Inflammatory macrophage treated with lipopolysaccharide for 4 hours (primary cell): Measurements from ENCODE around the gene UBE2I.

Source experiments
- DNase-seq: peaks from one replicate; pipeline ENCODE4 v3.0.0-alpha.2; 2020

UBE2I gene

GRCh38 chr16:1330931-1331711 is 21.7 kb downstream of the UBE2I start:
- DNase-seq, result no peak

GRCh38 chr16:1331712-1332617 is 22.5 kb downstream of the UBE2I start:
- DNase-seq, result peak; percentile 33

- DNase-seq, result no peak
Observed at GRCh38 chr16:1332618-1333148, 23.2 kb downstream of the UBE2I start.

- DNase-seq, result peak; percentile 56
Observed at GRCh38 chr16:1333149-1333812, 23.8 kb downstream of the UBE2I start, which contains the start of gene BAIAP3. BAIAP3 (plus strand) TSS chr16:1333645; CDS start chr16:1338550, 4,905 bp downstream.

GRCh38 chr16:1333854-1334700 is 24.6 kb downstream of the UBE2I start:
- no peak for DNase-seq

GRCh38 chr16:1334739-1335138 is 25.3 kb downstream of the UBE2I start:
- no peak for DNase-seq

GRCh38 chr16:1335211-1335971 is 26.0 kb downstream of the UBE2I start:
- DNase-seq, result no peak

- DNase-seq, result no peak
Observed at GRCh38 chr16:1335996-1336395, 26.6 kb downstream of the UBE2I start.

- no peak for DNase-seq
Observed at GRCh38 chr16:1336619-1337018, 27.2 kb downstream of the UBE2I start.

GRCh38 chr16:1337486-1337885 is 28.1 kb downstream of the UBE2I start:
- no peak for DNase-seq

- DNase-seq, result no peak
Observed at GRCh38 chr16:1338119-1338730, 28.8 kb downstream of the UBE2I start.

- DNase-seq, result no peak
Observed at GRCh38 chr16:1338855-1339675, 29.6 kb downstream of the UBE2I start.

GRCh38 chr16:1340730-1341494 is 31.5 kb downstream of the UBE2I start:
- DNase-seq, result no peak

- DNase-seq, result no peak
Observed at GRCh38 chr16:1341495-1342420, 32.3 kb downstream of the UBE2I start.

- DNase-seq, result peak; percentile 94
Observed at GRCh38 chr16:1342526-1343427, 33.3 kb downstream of the UBE2I start.

- no peak for DNase-seq
Observed at GRCh38 chr16:1343428-1344242, 34.2 kb downstream of the UBE2I start.
